ENCODE measurements around the gene CT45A7. TPM values are rescaled to one million over a fixed set of nuclear protein-coding genes. Genes with fewer than 3 reads are reported as not detected.
"Not testable (repeated sequence)": the region's sequence is repeated elsewhere in the genome, so short reads cannot be mapped to it uniquely, and the experiment has no call there.

The CT45A7 gene, protein sequence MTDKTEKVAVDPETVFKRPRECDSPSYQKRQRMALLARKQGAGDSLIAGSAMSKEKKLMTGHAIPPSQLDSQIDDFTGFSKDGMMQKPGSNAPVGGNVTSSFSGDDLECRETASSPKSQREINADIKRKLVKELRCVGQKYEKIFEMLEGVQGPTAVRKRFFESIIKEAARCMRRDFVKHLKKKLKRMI
- not detected for total RNA-seq (ENCODE audit: insufficient read depth, low replicate concordance)

DNA sequence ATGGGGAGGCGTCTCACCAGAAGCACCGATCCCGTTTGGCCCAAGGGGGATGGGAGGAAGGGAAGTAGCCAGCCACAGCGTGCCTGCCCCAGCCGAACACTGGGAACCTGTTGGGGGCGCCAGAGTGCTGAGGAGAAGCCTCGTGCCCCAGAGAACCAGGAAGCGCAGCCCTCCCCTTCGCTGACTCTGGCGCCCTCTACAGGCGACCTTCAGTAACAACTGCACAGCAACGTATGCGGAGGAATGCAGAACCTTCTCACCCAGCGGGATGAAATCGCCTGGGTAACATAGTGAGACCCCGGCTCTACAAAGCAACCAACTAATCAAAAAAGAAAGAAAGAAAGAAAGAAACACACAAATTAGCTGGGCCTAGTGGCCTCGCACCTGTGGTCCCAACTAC is at the start of gene CT45A7:
CT45A7 (minus strand) TSS at position 101 of the 400 bp plus-strand sequence. CDS start 3,747 bp downstream, outside the sequence.
- not testable (repeated sequence) for DNase-seq (ENCODE audit: low spot score)

GRCh38 chrX:135882741-135883140 is 45.7 kb upstream of the CT45A7 start:
- DNase-seq (ENCODE audit: low spot score) = not testable (repeated sequence)

GRCh38 chrX:135871712-135872111 is 34.6 kb upstream of the CT45A7 start, which contains the start of gene CT45A9:
TSS of gene CT45A9 (minus strand) at chrX:135871812. CDS start at chrX:135868061, 3,751 bp downstream.
- DNase-seq (ENCODE audit: low spot score) = not testable (repeated sequence)

- DNase-seq (ENCODE audit: low spot score) = not testable (repeated sequence)
These were observed 17.4 kb upstream of the CT45A7 start, which contains the start of gene CT45A8 for GRCh38 chrX:135854438-135854837. TSS of gene CT45A8 (minus strand) at chrX:135854538. CDS start at chrX:135850783, 3,755 bp downstream.

GRCh38 chrX:135819912-135820311 is 17.2 kb downstream of the CT45A7 start, which contains the start of gene CT45A2:
TSS of gene CT45A2 (minus strand) at chrX:135820012. CDS start at chrX:135816265, 3,747 bp downstream.
- DNase-seq (ENCODE audit: low spot score) = not testable (repeated sequence)

DNA sequence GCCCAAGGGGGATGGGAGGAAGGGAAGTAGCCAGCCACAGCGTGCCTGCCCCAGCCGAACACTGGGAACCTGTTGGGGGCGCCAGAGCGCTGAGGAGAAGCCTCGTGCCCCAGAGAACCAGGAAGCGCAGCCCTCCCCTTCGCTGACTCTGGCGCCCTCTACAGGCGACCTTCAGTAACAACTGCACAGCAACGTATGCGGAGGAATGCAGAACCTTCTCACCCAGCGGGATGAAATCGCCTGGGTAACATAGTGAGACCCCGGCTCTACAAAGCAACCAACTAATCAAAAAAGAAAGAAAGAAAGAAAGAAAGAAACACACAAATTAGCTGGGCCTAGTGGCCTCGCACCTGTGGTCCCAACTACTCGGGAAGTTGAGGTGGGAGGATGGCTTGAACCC is 34.4 kb downstream of the CT45A7 start, which contains the start of gene CT45A6:
CT45A6 (minus strand) TSS at position 101 of the 400 bp plus-strand sequence. CDS start 3,794 bp downstream, outside the sequence.
- DNase-seq (ENCODE audit: low spot score) = not testable (repeated sequence)

DNA sequence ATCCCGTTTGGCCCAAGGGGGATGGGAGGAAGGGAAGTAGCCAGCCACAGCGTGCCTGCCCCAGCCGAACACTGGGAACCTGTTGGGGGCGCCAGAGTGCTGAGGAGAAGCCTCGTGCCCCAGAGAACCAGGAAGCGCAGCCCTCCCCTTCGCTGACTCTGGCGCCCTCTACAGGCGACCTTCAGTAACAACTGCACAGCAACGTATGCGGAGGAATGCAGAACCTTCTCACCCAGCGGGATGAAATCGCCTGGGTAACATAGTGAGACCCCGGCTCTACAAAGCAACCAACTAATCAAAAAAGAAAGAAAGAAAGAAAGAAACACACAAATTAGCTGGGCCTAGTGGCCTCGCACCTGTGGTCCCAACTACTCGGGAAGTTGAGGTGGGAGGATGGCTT is 51.7 kb downstream of the CT45A7 start, which contains the start of gene CT45A5:
CT45A5 (minus strand) TSS at position 101 of the 400 bp plus-strand sequence. CDS start 3,774 bp downstream, outside the sequence.
- not testable (repeated sequence) for DNase-seq (ENCODE audit: low spot score)

Other genes with a start within 250 kb of the CT45A7 start
- gene CT45A1, start 123.6 kb downstream of the CT45A7 start, total RNA-seq (ENCODE audit: insufficient read depth, low replicate concordance) = not detected
- 0.72 TPM for gene CT45A3, start 69.1 kb downstream of the CT45A7 start, total RNA-seq (ENCODE audit: insufficient read depth, low replicate concordance)
- 0.72 TPM for gene CT45A5, start 51.8 kb downstream of the CT45A7 start, total RNA-seq (ENCODE audit: insufficient read depth, low replicate concordance)
- not detected for gene CT45A6, start 34.5 kb downstream of the CT45A7 start, total RNA-seq (ENCODE audit: insufficient read depth, low replicate concordance)
- not detected for gene CT45A2, start 17.3 kb downstream of the CT45A7 start, total RNA-seq (ENCODE audit: insufficient read depth, low replicate concordance)
- not detected for gene CT45A8, start 17.3 kb upstream of the CT45A7 start, total RNA-seq (ENCODE audit: insufficient read depth, low replicate concordance)
- gene CT45A9, start 34.5 kb upstream of the CT45A7 start, total RNA-seq (ENCODE audit: insufficient read depth, low replicate concordance) = not detected
- gene CT45A10, start 56.2 kb upstream of the CT45A7 start, total RNA-seq (ENCODE audit: insufficient read depth, low replicate concordance) = not detected
- gene SAGE1, start 56.4 kb upstream of the CT45A7 start, total RNA-seq (ENCODE audit: insufficient read depth, low replicate concordance) = not detected
- gene MMGT1, start 136.7 kb upstream of the CT45A7 start, total RNA-seq (ENCODE audit: insufficient read depth, low replicate concordance) = 9.1 TPM
- 14.0 TPM for gene SLC9A6, start 148.2 kb upstream of the CT45A7 start, total RNA-seq (ENCODE audit: insufficient read depth, low replicate concordance)